Epithelial cell of alveolus of lung (primary cell): ENCODE data around the gene MRPS5. TPM values are rescaled to one million over a fixed set of nuclear protein-coding genes. Genes with fewer than 3 reads are reported as not detected.

ENCODE experiments used
- total RNA-seq: library from RNA; depleted of rRNA; stranded (reverse); fragments of >200 nt; gene quantifications from 2 replicates; pipeline ENCODE4 v1.2.1, GENCODE V29; 2015

MRPS5 gene
- 36.6 and 50.4 TPM in 2 replicates for total RNA-seq

DNA sequence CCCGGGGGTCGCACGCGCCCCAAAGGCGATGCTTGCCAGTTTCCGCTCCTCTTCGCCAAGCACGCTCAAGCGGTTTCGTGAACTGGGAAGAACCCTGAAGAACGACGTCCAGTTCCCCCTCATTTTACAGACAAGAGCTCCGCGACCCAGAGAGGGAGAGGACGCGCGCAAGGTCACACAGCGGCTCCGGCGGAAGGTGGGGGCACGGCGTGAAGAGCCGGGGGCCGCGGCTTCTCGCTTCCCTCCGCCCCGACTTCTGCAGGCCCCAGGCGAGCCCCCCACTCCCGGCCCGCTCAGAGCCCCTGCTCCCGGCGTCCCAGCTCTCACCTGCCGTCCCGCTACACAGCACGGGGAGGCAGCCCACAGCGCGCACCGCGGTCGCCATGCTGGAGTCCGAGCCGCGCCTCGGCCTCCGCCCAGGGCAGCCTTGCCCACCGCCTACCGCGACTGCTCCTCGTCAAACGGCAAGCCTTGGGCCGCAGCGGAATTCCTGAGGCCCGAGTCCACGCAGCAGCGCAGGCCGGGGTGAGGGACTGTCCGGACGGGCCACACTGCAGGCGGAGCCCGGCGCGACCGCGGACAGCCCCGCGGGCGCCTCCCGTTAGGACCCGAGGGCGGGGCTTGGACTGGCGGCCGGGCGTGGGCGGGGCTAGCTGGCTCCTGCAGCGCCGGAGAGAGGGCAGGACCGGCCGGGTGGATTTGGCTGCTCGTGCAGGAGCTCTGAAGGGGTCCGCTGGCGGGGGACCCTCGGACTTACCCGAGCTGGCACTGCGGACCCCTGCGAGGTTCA, at the start of gene MRPS5:
TSS of gene MRPS5 (minus strand) at position 402 of the 790 bp plus-strand sequence. CDS start at position 385, 17 bp downstream.

DNA sequence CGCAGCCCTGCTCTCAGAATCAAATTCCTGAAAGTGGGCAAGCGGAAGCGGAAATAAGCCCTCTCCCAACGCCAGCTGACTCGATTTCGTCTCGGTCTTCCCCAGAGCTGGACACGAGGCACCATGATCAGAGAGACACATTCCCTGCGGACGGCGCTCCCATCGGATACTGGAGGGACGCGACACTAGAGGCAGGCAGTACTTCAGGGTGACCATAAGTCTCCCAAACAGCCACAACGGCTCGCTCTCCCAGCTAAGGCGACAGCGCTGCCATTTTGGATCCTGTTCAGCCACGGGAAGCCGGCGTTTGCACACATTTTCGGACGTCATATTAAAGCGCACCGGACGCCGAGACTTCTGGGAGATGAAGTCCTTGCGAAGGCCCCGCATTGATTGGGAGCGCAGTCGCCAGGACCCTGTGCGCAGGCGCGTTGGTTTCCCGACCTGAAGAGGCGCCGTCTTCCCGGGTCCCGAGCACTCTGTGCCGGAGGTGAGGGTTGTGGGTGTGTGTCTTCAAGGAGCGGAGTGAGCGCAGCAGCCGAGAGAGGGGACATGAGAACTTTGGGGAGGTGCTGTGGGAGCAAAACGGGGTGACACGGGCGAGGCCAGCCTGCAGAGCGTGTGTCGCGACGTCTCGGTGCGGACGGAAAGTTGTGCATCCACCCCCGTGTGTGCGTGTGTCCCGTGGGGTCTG, 43.9 kb upstream of the MRPS5 start, which contains the start of gene ZNF2:
TSS of gene ZNF2 (plus strand) at position 439 of the 694 bp plus-strand sequence. CDS start 10,418 bp downstream, outside the sequence.

DNA sequence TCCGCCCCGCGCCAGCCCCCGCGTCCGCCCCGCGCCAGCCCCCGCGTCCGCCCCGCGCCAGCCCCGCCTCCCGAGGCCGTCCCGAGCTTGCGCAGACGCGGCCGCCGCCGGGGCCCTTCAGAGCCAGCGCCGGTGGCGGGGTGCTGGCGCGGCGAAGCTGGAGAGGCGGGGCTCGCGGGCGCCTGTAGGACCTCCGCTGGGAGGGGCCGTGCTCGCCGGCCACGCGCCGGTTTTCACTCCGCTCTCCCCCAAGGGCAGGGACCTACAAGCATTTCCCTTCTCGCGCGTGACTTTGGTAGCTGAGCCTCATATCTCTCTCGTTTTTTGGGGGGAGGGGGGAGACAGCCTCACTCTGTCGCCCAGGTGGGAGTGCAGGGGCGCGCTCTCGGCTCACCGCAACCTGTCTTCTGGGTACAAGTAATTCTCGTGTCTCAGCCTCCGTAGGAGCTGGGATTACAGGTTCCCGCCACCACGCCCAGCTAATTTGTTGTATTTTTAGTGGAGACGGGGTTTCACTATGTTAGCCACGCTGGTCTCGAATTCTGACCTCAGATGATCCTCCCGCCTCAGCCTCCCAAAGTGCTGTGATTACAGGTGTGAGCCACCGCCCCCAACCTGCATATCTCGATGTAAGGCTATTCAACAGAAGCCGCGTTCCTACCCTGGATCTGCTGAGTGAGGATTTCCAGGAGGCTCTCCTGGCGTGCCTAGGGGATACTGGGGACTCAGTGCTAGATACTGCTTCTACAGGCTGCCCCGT, 38.3 kb upstream of the MRPS5 start, which contains the start of gene ZNF514:
TSS of gene ZNF514 (minus strand) at position 159 of the 760 bp plus-strand sequence. CDS start 6,595 bp downstream, outside the sequence.

Other genes starting within 250 kb of the MRPS5 start
- not detected in 2 replicates for gene MAL, start 96.1 kb downstream of the MRPS5 start, total RNA-seq
- 3.7 and 9.4 TPM in 2 replicates for gene ZNF514, start 38.0 kb upstream of the MRPS5 start, total RNA-seq
- 2.8 and 3.3 TPM in 2 replicates for gene ZNF2, start 44.0 kb upstream of the MRPS5 start, total RNA-seq
- gene ZNF892, start 85.7 kb upstream of the MRPS5 start, total RNA-seq: 2.2 and 5.7 TPM in 2 replicates
- 0.72 and 1.0 TPM in 2 replicates for gene PROM2, start 152.6 kb upstream of the MRPS5 start, total RNA-seq
- gene KCNIP3, start 175.5 kb upstream of the MRPS5 start, total RNA-seq: 0.78 and 0.96 TPM in 2 replicates